H1 (cell line): ENCODE measurements around the gene MAPKAPK2. TPM values are rescaled to one million over a fixed set of nuclear protein-coding genes. Genes with fewer than 3 reads are reported as not detected.

Source experiments
- CBX8 ChIP-seq: fragments of 300-800, 300-1000 bp; sonication (generic); IDR thresholded peaks from 2 replicates; pipeline ENCODE4 v1.7.1; 2016; ENCODE audit warnings: low read depth, low read length, borderline replicate concordance
- EZH2 ChIP-seq: fragments of 200-600 bp; sonication (generic); IDR thresholded peaks from 2 replicates; pipeline ENCODE4 v1.7.1; 2012; ENCODE audit warnings: low read depth, mild to moderate bottlenecking, moderate library complexity, low read length, inconsistent platforms; ENCODE audit not compliant: severe bottlenecking
- FOSL1 ChIP-seq: IDR thresholded peaks from 2 replicates; pipeline ENCODE4 v1.6.1; 2011; ENCODE audit warnings: mild to moderate bottlenecking, low read depth, low read length, moderate library complexity; ENCODE audit not compliant: insufficient read depth
- POLR2AphosphoS5 ChIP-seq: IDR thresholded peaks from 2 replicates; pipeline ENCODE4 v1.6.1; 2011; ENCODE audit warnings: low read depth, low read length
- SIN3A ChIP-seq, 2 experiments: IDR thresholded peaks in 1 of 2; conservative IDR thresholded peaks in 1 of 2; 2 replicates each; pipeline ENCODE4 v1.6.1; 2011 to 2012; ENCODE audit warnings: low read length in 2 of 2, improper control_type of control experiment in 1 of 2, low read depth in 1 of 2, mild to moderate bottlenecking in 1 of 2
- polyA plus RNA-seq, 7 experiments: library from polyadenylated mRNA; depleted of rRNA in 3 of 7; stranded (reverse) in 5 of 7; unstranded in 2 of 7; fragments of >200 nt in 5 of 7; fragments of 200-250 nt in 2 of 7; gene quantifications; 1 replicate in 5 of 7; 2 replicates in 1 of 7; 4 replicates in 1 of 7; pipeline versions ENCODE4 v1.2.1 to v1.2.3, GENCODE V29; 2011 to 2013; ENCODE audit warnings: missing spikeins in 2 of 7, mixed read lengths in 2 of 7
- total RNA-seq: library from RNA; stranded (reverse); fragmentation: NEBNext Ultra II Directional; extraction: Animal tissue kit (Norgen Biotek cat#: 25700); gene quantifications from 2 replicates; pipeline ENCODE4 v1.2.1, GENCODE V29; 2021

The MAPKAPK2 gene
- total and polyA plus RNA-seq, 2 of the 8 experiments (the other 6 are each of a cell fraction or from before 2014, with no cell fraction given): 27.5 to 44.9 TPM

DNA sequence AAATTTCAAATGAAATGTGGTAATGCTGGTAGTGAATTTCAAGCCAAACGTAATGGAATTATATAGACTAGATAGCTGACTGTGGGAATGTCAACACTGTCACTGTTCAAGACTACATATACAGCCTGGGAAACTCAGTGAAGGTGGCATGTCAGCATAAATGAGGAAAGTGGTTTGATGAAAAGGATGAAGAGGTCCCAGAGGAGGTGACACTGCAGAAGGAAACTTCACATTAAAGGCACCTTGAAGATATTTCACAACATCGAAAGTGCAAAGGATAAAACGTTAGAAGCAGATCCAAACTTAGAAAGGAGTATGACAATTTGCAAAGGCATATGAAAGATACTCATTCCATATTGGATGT lies 25.7 kb downstream of the MAPKAPK2 start (continued):
- TF ChIP-seq EZH2: no peak
- TF ChIP-seq FOSL1: no peak
- no peak for TF ChIP-seq SIN3A (conservative IDR thresholded peaks at IDR 0.05 in 1 of 2, IDR thresholded peaks at IDR 0.05 in 1 of 2; ENCODE audit: low read depth in 1 of 2, low read length in 2 of 2)
- TF ChIP-seq CBX8: no peak
- no peak for TF ChIP-seq POLR2AphosphoS5
